ENCODE data around the gene CSNK2B. TPM values are rescaled to one million over a fixed set of nuclear protein-coding genes. Genes with fewer than 3 reads are reported as not detected.

CSNK2B gene
- total RNA-seq, 1 experiment from 2014 or later: 173 TPM

DNA sequence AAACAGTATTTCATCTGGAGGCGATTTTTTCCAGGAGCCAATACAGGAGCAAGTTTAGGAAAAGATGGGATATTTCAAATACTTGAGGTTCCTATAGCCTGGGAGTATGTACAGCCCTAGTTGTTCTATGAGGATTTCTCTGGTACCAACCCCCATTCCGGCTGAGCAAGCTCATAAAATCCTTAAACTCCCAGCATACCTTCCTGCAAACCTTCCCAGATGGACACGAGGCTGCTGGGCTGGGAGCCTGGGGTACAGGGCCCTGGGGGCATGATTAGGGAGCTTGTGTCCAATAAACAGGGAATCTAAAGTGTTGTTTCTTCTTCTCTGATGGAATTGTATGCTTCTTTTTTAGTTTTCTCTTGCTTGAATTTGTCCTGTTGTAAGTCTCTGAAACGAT is 43.9 kb upstream of the CSNK2B start:
- Histone ChIP-seq H3K4me2 (peak overlapping the region; percentile 87), H3K4me3 (peak overlapping the region; percentile 87), H4K20me1 (ENCODE audit: insufficient read depth) (peaks cover 3% of the 10 kb centered on the region; the same call in 1 of the 2 replicates), H2AFZ (no peak overlapping the region), H3K9me3 (ENCODE audit: insufficient read depth, low read depth) (no peaks in the 10 kb centered on the region), H3K36me3 (ENCODE audit: low read depth) (peaks cover 49% of the 10 kb centered on the region), H3K9me2 (ENCODE audit: insufficient read depth) (no peaks in the 10 kb centered on the region), H3F3A (ENCODE audit: insufficient read depth, low read depth) (peaks cover 36% of the 10 kb centered on the region), H3K27ac (peak overlapping the region; percentile 79; the same call in 1 of the 2 replicates), H3K27me3 (ENCODE audit: insufficient read depth, low read depth) (no peaks in the 10 kb centered on the region), H3K4me1 (replicated peaks; ENCODE audit: insufficient read depth) (peaks cover 20% of the 10 kb centered on the region), H3K79me2 (ENCODE audit: low read depth) (peaks cover 51% of the 10 kb centered on the region)
- intact Hi-C loops (cut with micrococcal nuclease; ENCODE audit: unreplicated experiment): loop anchor here (2.0 kb wide), 1 partner anchor 17 kb away; no protein-coding TSS in a partner anchor
- POLR2A ChIA-PET (ENCODE audit: unreplicated experiment): interaction anchor here (0.7 kb wide), 1 partner anchor 124 kb away, joined by 4 read pairs; the partner anchor contains the start of gene MICB
- CTCF ChIA-PET: interaction anchor here (0.6 kb wide), 1 partner anchor 37 kb away, joined by 3 read pairs; no protein-coding TSS in a partner anchor
- no TSS peak for BruUV-seq (replicated peaks)
- no peak for DNase-seq
- TF ChIP-seq EZH2 (IDR thresholded peaks at IDR 0.05; ENCODE audit: low read depth): no peak
- TF ChIP-seq, protein P1, sequence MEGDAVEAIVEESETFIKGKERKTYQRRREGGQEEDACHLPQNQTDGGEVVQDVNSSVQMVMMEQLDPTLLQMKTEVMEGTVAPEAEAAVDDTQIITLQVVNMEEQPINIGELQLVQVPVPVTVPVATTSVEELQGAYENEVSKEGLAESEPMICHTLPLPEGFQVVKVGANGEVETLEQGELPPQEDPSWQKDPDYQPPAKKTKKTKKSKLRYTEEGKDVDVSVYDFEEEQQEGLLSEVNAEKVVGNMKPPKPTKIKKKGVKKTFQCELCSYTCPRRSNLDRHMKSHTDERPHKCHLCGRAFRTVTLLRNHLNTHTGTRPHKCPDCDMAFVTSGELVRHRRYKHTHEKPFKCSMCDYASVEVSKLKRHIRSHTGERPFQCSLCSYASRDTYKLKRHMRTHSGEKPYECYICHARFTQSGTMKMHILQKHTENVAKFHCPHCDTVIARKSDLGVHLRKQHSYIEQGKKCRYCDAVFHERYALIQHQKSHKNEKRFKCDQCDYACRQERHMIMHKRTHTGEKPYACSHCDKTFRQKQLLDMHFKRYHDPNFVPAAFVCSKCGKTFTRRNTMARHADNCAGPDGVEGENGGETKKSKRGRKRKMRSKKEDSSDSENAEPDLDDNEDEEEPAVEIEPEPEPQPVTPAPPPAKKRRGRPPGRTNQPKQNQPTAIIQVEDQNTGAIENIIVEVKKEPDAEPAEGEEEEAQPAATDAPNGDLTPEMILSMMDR (conservative IDR thresholded peaks at IDR 0.05): no peak

DNA sequence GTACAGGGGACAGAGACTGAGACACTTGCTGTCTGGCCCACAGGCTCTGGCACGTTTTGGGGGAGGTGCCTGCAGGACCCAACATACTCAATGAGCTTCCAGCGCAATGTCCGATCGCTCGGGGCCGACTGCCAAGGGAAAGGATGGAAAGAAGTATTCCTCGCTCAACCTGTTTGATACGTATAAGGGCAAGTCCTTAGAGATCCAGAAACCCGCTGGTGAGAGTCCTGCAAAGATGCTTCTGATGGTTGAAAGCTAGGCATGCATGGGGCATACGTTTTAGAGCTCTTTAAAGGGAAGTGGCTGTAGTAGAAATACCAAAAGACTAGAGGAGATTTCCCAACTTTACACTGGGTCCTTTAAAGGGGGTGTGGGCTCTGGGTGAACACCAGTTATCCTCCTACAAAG is 43.2 kb upstream of the CSNK2B start:
- peak overlapping the region; percentile 87; the same call in 1 of the 2 replicates for H3K4me3 ChIP-seq
- peaks cover 51% of the 10 kb centered on the region for H3K79me2 ChIP-seq (ENCODE audit: low read depth)
- no peak overlapping the region for H3K27ac ChIP-seq
- CTCF ChIA-PET: interaction anchor here (0.5 kb wide), 1 partner anchor 21 kb away, joined by 5 read pairs; no protein-coding TSS in a partner anchor
- POLR2A ChIA-PET (ENCODE audit: unreplicated experiment): interaction anchor here (0.6 to 0.7 kb wide), 3 partner anchors 30 to 540 kb away, joined by 3 to 8 read pairs (median 6); partner anchors contain the start of gene APOM
- H4K20me1 ChIP-seq (ENCODE audit: insufficient read depth): peaks cover 3% of the 10 kb centered on the region; the same call in 1 of the 2 replicates
- no peak overlapping the region for H2AFZ ChIP-seq
- H3F3A ChIP-seq (ENCODE audit: insufficient read depth, low read depth): peaks cover 37% of the 10 kb centered on the region
- peaks cover 50% of the 10 kb centered on the region for H3K36me3 ChIP-seq (ENCODE audit: low read depth)
- H3K9me3 ChIP-seq (ENCODE audit: insufficient read depth, low read depth): no peaks in the 10 kb centered on the region
- H3K9me2 ChIP-seq (ENCODE audit: insufficient read depth): no peaks in the 10 kb centered on the region
- BruUV-seq (replicated peaks): no TSS peak
- H3K27me3 ChIP-seq (ENCODE audit: insufficient read depth, low read depth): no peaks in the 10 kb centered on the region
- peaks cover 20% of the 10 kb centered on the region for H3K4me1 ChIP-seq (replicated peaks; ENCODE audit: insufficient read depth)
- H3K4me2 ChIP-seq: peak overlapping the region; percentile 87
- no peak for DNase-seq
- TF ChIP-seq, protein P1 (conservative IDR thresholded peaks at IDR 0.05): no peak
- no peak for TF ChIP-seq EZH2 (IDR thresholded peaks at IDR 0.05; ENCODE audit: low read depth)
- intact Hi-C loops (cut with micrococcal nuclease; ENCODE audit: unreplicated experiment): no loop called here

DNA sequence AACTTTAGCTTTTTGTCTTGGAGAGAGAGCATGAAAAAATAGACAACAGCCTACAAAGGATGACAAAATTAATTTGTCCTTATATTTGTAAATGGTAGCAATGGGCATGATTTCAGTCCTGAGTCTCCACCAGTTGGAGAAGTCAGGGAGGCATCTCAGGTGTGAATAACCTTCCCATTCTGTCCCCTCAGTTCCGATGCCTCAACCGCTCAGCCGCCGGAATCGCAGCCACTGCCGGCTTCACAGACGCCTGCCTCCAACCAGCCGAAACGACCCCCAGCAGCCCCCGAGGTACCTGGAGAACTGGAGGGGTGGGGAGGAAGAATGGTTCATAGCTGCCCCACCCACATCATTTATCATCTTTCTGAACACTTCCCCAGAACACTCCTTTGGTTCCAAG is 41.8 kb upstream of the CSNK2B start:
- peaks cover 37% of the 10 kb centered on the region for H3F3A ChIP-seq (ENCODE audit: insufficient read depth, low read depth)
- no TSS peak for BruUV-seq (replicated peaks)
- H3K79me2 ChIP-seq (ENCODE audit: low read depth): peaks cover 51% of the 10 kb centered on the region
- no peak overlapping the region for H3K4me2 ChIP-seq
- no peak for DNase-seq
- no peaks in the 10 kb centered on the region for H3K9me2 ChIP-seq (ENCODE audit: insufficient read depth)
- TF ChIP-seq EZH2 (IDR thresholded peaks at IDR 0.05; ENCODE audit: low read depth): no peak
- TF ChIP-seq, protein P1 (conservative IDR thresholded peaks at IDR 0.05): no peak
- H4K20me1 ChIP-seq (ENCODE audit: insufficient read depth): peaks cover 3% of the 10 kb centered on the region; the same call in 1 of the 2 replicates
- no peak overlapping the region for H3K4me3 ChIP-seq
- H3K36me3 ChIP-seq (ENCODE audit: low read depth): peaks cover 62% of the 10 kb centered on the region
- ChIA-PET POLR2A (ENCODE audit: unreplicated experiment) (interaction anchor here (0.7 kb wide), 1 partner anchor 92 kb away, joined by 5 read pairs; no protein-coding TSS in a partner anchor), CTCF (no interaction called here)
- H3K27ac ChIP-seq: no peak overlapping the region
- intact Hi-C loops (cut with micrococcal nuclease; ENCODE audit: unreplicated experiment): no loop called here
- no peaks in the 10 kb centered on the region for H3K9me3 ChIP-seq (ENCODE audit: insufficient read depth, low read depth)
- H3K4me1 ChIP-seq (replicated peaks; ENCODE audit: insufficient read depth): peaks cover 20% of the 10 kb centered on the region
- no peaks in the 10 kb centered on the region for H3K27me3 ChIP-seq (ENCODE audit: insufficient read depth, low read depth)
- no peak overlapping the region for H2AFZ ChIP-seq
